Measurements from ENCODE around the gene TIPIN. TPM values are rescaled to one million over a fixed set of nuclear protein-coding genes. Genes with fewer than 3 reads are reported as not detected.
A peak's percentile ranks its signal among the peaks of the same experiment; 100 is the strongest.

Gene TIPIN
- total and polyA plus RNA-seq, 4 donors = 5.2 to 10.9 (median 6.2) TPM

DNA sequence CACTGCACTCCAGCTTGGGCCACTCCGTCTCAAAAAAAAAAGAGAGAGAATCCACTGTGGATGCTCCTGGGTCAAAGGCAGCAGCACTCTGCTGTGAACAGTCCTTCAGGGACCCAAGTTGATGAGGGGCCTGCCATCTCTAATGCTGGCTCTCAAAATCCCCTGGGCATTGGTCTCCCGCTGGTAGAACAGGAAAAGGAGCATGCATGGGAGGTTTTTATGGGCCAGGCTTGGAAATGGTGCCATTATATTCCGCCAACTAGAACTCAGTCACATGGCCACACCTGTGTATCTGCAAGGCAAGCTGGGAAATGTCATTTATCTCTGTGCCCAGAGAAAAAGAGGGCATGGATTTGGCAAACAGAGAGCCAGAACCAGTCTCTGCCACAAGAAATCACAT is 66.5 kb downstream of the TIPIN start:
- DNase-seq (no peak), ATAC-seq (ENCODE audit: insufficient read depth, low FRiP score) (no peak)
- Histone ChIP-seq H3K27me3 (ENCODE audit: control insufficient read depth in 3 of 3, insufficient read depth in 3 of 3, low read length in 2 of 3) (no peaks in the 10 kb centered on the region), H3K4me1 (ENCODE audit: control insufficient read depth in 5 of 5, insufficient read depth in 5 of 5, low read length in 5 of 5) (peaks cover 2 to 54% (median 17%) of the 10 kb centered on the region in 5 donors), H3K36me3 (ENCODE audit: control insufficient read depth in 4 of 4, insufficient read depth in 4 of 4, low read length in 4 of 4) (no peaks in the 10 kb centered on the region), H3K9me3 (ENCODE audit: control insufficient read depth in 4 of 4, insufficient read depth in 3 of 4, low read length in 3 of 4) (no peaks in the 10 kb centered on the region), H3K4me3 (no peak overlapping the region), H3K27ac (ENCODE audit: low read depth in 1 of 2, low read length in 1 of 2) (no peak overlapping the region), H3K9ac (ENCODE audit: insufficient read depth in 1 of 2, low read length in 2 of 2) (no peak overlapping the region)
- 96 to 99% methylated on average over 3 of the region's 3 CpGs for WGBS, 2 donors
- TF ChIP-seq, protein P1, sequence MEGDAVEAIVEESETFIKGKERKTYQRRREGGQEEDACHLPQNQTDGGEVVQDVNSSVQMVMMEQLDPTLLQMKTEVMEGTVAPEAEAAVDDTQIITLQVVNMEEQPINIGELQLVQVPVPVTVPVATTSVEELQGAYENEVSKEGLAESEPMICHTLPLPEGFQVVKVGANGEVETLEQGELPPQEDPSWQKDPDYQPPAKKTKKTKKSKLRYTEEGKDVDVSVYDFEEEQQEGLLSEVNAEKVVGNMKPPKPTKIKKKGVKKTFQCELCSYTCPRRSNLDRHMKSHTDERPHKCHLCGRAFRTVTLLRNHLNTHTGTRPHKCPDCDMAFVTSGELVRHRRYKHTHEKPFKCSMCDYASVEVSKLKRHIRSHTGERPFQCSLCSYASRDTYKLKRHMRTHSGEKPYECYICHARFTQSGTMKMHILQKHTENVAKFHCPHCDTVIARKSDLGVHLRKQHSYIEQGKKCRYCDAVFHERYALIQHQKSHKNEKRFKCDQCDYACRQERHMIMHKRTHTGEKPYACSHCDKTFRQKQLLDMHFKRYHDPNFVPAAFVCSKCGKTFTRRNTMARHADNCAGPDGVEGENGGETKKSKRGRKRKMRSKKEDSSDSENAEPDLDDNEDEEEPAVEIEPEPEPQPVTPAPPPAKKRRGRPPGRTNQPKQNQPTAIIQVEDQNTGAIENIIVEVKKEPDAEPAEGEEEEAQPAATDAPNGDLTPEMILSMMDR (IDR thresholded peaks at IDR 0.05; ENCODE audit: control extremely low read depth, extremely low read depth) = no peak

DNA sequence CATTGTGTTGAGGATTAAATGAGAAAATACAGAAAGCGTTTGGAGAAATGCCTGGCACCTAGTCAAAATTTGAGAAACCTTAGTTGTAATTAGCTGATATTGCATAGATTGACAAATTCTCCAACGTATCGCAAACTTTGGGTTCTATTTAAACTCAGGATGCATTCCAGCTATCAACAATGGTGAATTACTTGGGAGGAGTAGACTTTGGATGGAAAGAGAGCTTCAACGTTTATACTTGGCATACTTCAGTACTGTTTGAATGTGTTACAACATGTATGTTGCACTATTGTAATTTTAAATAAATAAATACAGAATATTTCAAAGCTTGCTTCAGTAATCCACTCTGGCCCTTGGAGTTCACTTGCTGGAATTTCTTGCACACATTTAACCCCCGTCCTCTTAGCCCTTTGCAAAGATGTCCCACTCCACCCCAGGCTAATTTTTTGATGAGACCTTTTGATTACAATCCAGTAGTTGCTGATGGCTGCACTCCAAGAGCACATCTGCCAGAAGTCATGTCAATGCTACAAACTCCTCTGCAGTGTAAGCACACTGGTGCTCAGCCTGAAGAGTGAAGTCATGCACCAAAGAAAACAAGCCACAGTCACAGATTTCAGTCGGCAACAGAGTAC is 67.8 kb downstream of the TIPIN start:
- H3K27me3 ChIP-seq (ENCODE audit: control insufficient read depth in 3 of 3, insufficient read depth in 3 of 3, low read length in 2 of 3) = no peaks in the 10 kb centered on the region
- 65 to 79% methylated on average over 6 of the region's 6 CpGs for WGBS, 2 donors
- no peak overlapping the region for H3K4me3 ChIP-seq
- TF ChIP-seq, protein P1 (IDR thresholded peaks at IDR 0.05; ENCODE audit: control extremely low read depth, extremely low read depth) = no peak
- peaks cover 2 to 43% (median 15%) of the 10 kb centered on the region in 5 donors for H3K4me1 ChIP-seq (ENCODE audit: control insufficient read depth in 5 of 5, insufficient read depth in 5 of 5, low read length in 5 of 5)
- H3K36me3 ChIP-seq (ENCODE audit: control insufficient read depth in 4 of 4, insufficient read depth in 4 of 4, low read length in 4 of 4) = no peaks in the 10 kb centered on the region
- H3K27ac ChIP-seq (ENCODE audit: low read depth in 1 of 2, low read length in 1 of 2) = no peak overlapping the region
- peak overlapping the region in 1 of 2 donors; percentile 17 for H3K9ac ChIP-seq (ENCODE audit: insufficient read depth in 1 of 2, low read length in 2 of 2)
- peak; percentile 84 to 90 (median 87) for DNase-seq
- no peak for ATAC-seq (ENCODE audit: insufficient read depth, low FRiP score)
- H3K9me3 ChIP-seq (ENCODE audit: control insufficient read depth in 4 of 4, insufficient read depth in 3 of 4, low read length in 3 of 4) = no peaks in the 10 kb centered on the region

DNA sequence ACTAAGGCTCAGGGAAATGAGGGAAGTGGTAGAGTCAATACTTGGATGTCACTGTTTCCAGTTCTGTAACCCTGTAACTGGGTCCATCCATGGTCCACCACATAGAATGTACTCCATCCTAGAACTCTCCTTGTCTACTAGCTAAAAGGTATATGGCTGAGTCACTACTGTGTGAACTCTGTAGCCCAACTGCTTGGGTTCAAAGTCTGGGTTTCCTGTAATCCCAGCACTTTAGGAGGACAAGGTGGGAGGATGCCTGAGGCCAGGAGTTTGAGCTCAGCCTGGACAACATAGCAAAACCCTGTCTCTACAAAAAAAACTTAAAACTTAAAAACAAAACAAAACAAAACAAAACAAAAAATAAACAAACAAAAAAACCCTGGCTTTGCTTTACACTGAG is 68.4 kb downstream of the TIPIN start:
- no peak for DNase-seq
- Histone ChIP-seq H3K27ac (ENCODE audit: low read depth in 1 of 2, low read length in 1 of 2) (peak overlapping the region in 1 of 2 donors; percentile 22), H3K9ac (ENCODE audit: insufficient read depth in 1 of 2, low read length in 2 of 2) (no peak overlapping the region), H3K36me3 (ENCODE audit: control insufficient read depth in 4 of 4, insufficient read depth in 4 of 4, low read length in 4 of 4) (no peaks in the 10 kb centered on the region), H3K9me3 (ENCODE audit: control insufficient read depth in 4 of 4, insufficient read depth in 3 of 4, low read length in 3 of 4) (no peaks in the 10 kb centered on the region), H3K27me3 (ENCODE audit: control insufficient read depth in 3 of 3, insufficient read depth in 3 of 3, low read length in 2 of 3) (no peaks in the 10 kb centered on the region), H3K4me1 (ENCODE audit: control insufficient read depth in 5 of 5, insufficient read depth in 5 of 5, low read length in 5 of 5) (peaks cover 2 to 42% (median 15%) of the 10 kb centered on the region in 5 donors), H3K4me3 (no peak overlapping the region)
- TF ChIP-seq, protein P1 (IDR thresholded peaks at IDR 0.05; ENCODE audit: control extremely low read depth, extremely low read depth) = no peak
- ATAC-seq (ENCODE audit: insufficient read depth, low FRiP score) = no peak

Measured in lung (tissue), 12 donors.